Mesenchymal stem cell (in vitro differentiated cells and primary cell): ENCODE data around the gene GLDC.

Experiments used
- DNase-seq: peaks from one replicate; pipeline ENCODE4 v3.0.0-alpha.2; 2013
- H2AFZ ChIP-seq: one replicate; pipeline ENCODE4 v1.6.1; 2013; ENCODE audit warnings: low read depth, mild to moderate bottlenecking, control low read depth, inconsistent platforms, low read length, moderate library complexity
- H2AK5ac ChIP-seq: 2 replicates; pipeline ENCODE4 v1.6.1; 2013; ENCODE audit warnings: low read length, moderate library complexity, mild to moderate bottlenecking, inconsistent platforms; ENCODE audit not compliant: severe bottlenecking
- H2BK120ac ChIP-seq: one replicate; pipeline ENCODE4 v1.6.1; 2013; ENCODE audit warnings: low read depth, mild to moderate bottlenecking, inconsistent platforms, low read length, moderate library complexity
- H2BK12ac ChIP-seq, 2 experiments: one replicate each; pipeline ENCODE4 v1.6.1; 2013; ENCODE audit warnings: inconsistent platforms in 2 of 2, low read length in 2 of 2, mild to moderate bottlenecking in 2 of 2, moderate library complexity in 2 of 2, control low read depth in 1 of 2
- H2BK15ac ChIP-seq: one replicate; pipeline ENCODE4 v1.6.1; 2013; ENCODE audit warnings: mild to moderate bottlenecking, low read depth, inconsistent platforms; ENCODE audit not compliant: poor library complexity, severe bottlenecking
- H2BK5ac ChIP-seq: 2 replicates; pipeline ENCODE4 v1.6.1; 2013; ENCODE audit warnings: low read depth, mild to moderate bottlenecking, low read length, control low read depth, inconsistent platforms; ENCODE audit not compliant: poor library complexity, severe bottlenecking
- H3K14ac ChIP-seq, 2 experiments: one replicate each; pipeline ENCODE4 v1.6.1; 2013; ENCODE audit warnings: inconsistent platforms in 2 of 2, low read length in 2 of 2, control low read depth in 1 of 2, mild to moderate bottlenecking in 1 of 2, moderate library complexity in 1 of 2
- H3K18ac ChIP-seq, 2 experiments: one replicate each; pipeline ENCODE4 v1.6.1; 2013; ENCODE audit warnings: inconsistent platforms in 2 of 2, low read length in 2 of 2, control low read depth in 1 of 2, low read depth in 1 of 2, mild to moderate bottlenecking in 1 of 2
- H3K23ac ChIP-seq, 2 experiments: one replicate each; pipeline ENCODE4 v1.6.1; 2013; ENCODE audit warnings: inconsistent platforms in 2 of 2, low read length in 2 of 2, mild to moderate bottlenecking in 2 of 2, moderate library complexity in 2 of 2, control low read depth in 1 of 2
- H3K27ac ChIP-seq: 2 replicates; pipeline ENCODE4 v1.5.1; 2013; ENCODE audit warnings: mild to moderate bottlenecking, moderate library complexity, low read length, control low read depth, inconsistent platforms; ENCODE audit not compliant: poor library complexity, severe bottlenecking
- H3K27me3 ChIP-seq, 2 experiments: 2 replicates each; pipeline versions ENCODE4 v1.6.1 to v1.7.0; 2013; ENCODE audit warnings: low read length in 2 of 2, mild to moderate bottlenecking in 2 of 2, moderate library complexity in 2 of 2, control low read depth in 1 of 2, inconsistent platforms in 1 of 2; ENCODE audit not compliant: control insufficient read depth in 1 of 2, insufficient read depth in 1 of 2
- H3K36me3 ChIP-seq, 2 experiments: 2 replicates each; pipeline versions ENCODE4 v1.6.1 to v1.7.0; 2013; ENCODE audit warnings: low read length in 2 of 2, control low read depth in 1 of 2, inconsistent platforms in 1 of 2, low read depth in 1 of 2, mild to moderate bottlenecking in 1 of 2; ENCODE audit not compliant: insufficient read depth in 2 of 2, control insufficient read depth in 1 of 2
- H3K4ac ChIP-seq, 2 experiments: one replicate each; pipeline ENCODE4 v1.6.1; 2013; ENCODE audit warnings: inconsistent platforms in 2 of 2, low read length in 2 of 2, mild to moderate bottlenecking in 2 of 2, moderate library complexity in 2 of 2, control low read depth in 1 of 2, low read depth in 1 of 2
- H3K4me1 ChIP-seq: 2 replicates; pipeline ENCODE4 v1.6.1; 2013; ENCODE audit warnings: low read depth, low read length, control low read depth; ENCODE audit not compliant: control insufficient read depth, insufficient read depth
- H3K4me2 ChIP-seq: 2 replicates; pipeline ENCODE4 v1.6.1; 2013; ENCODE audit warnings: low read length, mild to moderate bottlenecking, inconsistent platforms; ENCODE audit not compliant: poor library complexity, severe bottlenecking
- H3K4me3 ChIP-seq, 2 experiments: 2 replicates each; pipeline versions ENCODE4 v1.5.1 to v1.7.0; 2013; ENCODE audit warnings: low read length in 2 of 2, mild to moderate bottlenecking in 2 of 2, control low read depth in 1 of 2, low read depth in 1 of 2; ENCODE audit not compliant: insufficient read depth in 1 of 2
- H3K79me1 ChIP-seq: replicated peaks from 2 replicates; pipeline ENCODE4 v1.6.1; 2013; ENCODE audit warnings: mild to moderate bottlenecking, control low read depth, low read length, inconsistent platforms; ENCODE audit not compliant: poor library complexity, severe bottlenecking
- H3K9ac ChIP-seq: 2 replicates; pipeline ENCODE4 v1.7.0; 2013; ENCODE audit warnings: mild to moderate bottlenecking, low read length, moderate library complexity
- H3K9me3 ChIP-seq: 2 replicates; pipeline ENCODE4 v1.7.0; 2013; ENCODE audit warnings: mild to moderate bottlenecking, low read length; ENCODE audit not compliant: control insufficient read depth
- H4K8ac ChIP-seq: one replicate; pipeline ENCODE4 v1.6.1; 2013; ENCODE audit warnings: inconsistent platforms, mild to moderate bottlenecking, low read length, moderate library complexity
- H4K91ac ChIP-seq: one replicate; pipeline ENCODE4 v1.6.1; 2013; ENCODE audit warnings: mild to moderate bottlenecking, low read length, inconsistent platforms
- WGBS: methylation state at CpG from one replicate; pipeline ENCODE4 v1.1.7; 2013; ENCODE audit warnings: mixed read lengths; 5-methylcytosine and 5-hydroxymethylcytosine counted together

GLDC gene

DNA sequence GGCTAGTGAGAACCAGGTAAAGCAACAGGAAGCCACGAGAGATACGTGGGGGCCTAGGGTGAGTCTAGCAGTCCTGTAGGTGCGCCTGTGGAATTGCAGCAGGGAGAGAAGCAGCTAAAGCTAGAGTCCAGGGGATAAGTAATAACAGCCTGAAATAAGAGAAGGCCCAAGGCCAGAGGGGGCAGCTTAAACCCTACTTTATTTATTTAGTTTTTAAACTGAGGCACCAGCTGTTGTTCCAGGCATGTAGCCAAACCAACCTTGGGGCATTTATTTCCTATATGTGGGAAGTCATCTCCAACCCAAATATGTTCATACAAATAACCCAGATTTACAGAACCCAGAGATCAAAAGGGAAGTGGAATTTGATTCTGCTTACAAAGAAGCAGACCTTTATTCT lies 93.5 kb downstream of the GLDC start:
- no peak overlapping the region for H2AK5ac ChIP-seq
- no peak overlapping the region for H3K14ac ChIP-seq
- H2BK5ac ChIP-seq = no peak overlapping the region
- H4K8ac ChIP-seq = peak overlapping the region; percentile 84
- no peak overlapping the region for H3K4me3 ChIP-seq
- H3K36me3 ChIP-seq = no peaks in the 10 kb centered on the region
- H2BK120ac ChIP-seq = no peak overlapping the region
- no peaks in the 10 kb centered on the region for H3K9me3 ChIP-seq
- H3K4ac ChIP-seq = no peak overlapping the region
- 46% methylated on average over 3 of the region's 3 CpGs for WGBS
- DNase-seq = peak; percentile 59
- no peak overlapping the region for H3K4me2 ChIP-seq
- H3K79me1 ChIP-seq = no peaks in the 10 kb centered on the region
- H3K4me1 ChIP-seq = peaks cover 11% of the 10 kb centered on the region
- no peak overlapping the region for H2BK15ac ChIP-seq
- no peak overlapping the region for H4K91ac ChIP-seq
- peak overlapping the region; percentile 41 for H3K27ac ChIP-seq
- peak overlapping the region; percentile 78 to 80 for H2BK12ac ChIP-seq
- no peak overlapping the region for H3K9ac ChIP-seq
- no peak overlapping the region for H2AFZ ChIP-seq
- no peak overlapping the region for H3K23ac ChIP-seq
- H3K27me3 ChIP-seq = no peaks in the 10 kb centered on the region
- peak overlapping the region; percentile 16 to 60 for H3K18ac ChIP-seq

DNA sequence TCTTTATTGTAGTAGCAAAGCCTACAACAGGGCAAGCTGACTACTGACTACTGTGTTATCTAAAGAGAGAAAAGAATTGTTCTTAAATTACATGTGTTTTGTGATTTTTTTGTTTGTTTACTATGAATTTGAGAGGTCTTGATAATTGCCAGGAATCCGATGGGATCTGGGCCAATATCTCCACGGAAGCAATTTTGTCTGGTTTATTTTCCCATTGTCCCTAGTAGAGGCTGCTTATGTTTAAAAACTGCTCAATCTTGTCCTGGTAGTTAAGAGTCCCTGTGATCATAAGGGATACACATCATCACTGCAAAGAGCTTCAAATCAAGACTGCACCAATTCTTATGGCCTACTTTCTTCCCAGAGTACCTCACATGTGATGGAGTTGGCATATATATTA lies 94.4 kb downstream of the GLDC start:
- H3K4me2 ChIP-seq = no peak overlapping the region
- 60% methylated on average over 2 of the region's 2 CpGs for WGBS
- H3K27me3 ChIP-seq = no peaks in the 10 kb centered on the region
- no peak overlapping the region for H2BK12ac ChIP-seq
- no peak overlapping the region for H2AK5ac ChIP-seq
- no peak overlapping the region for H3K18ac ChIP-seq
- H4K91ac ChIP-seq = no peak overlapping the region
- H3K14ac ChIP-seq = no peak overlapping the region
- no peak overlapping the region for H3K4me3 ChIP-seq
- H2AFZ ChIP-seq = no peak overlapping the region
- H3K79me1 ChIP-seq = no peaks in the 10 kb centered on the region
- no peak overlapping the region for H2BK5ac ChIP-seq
- H3K36me3 ChIP-seq = no peaks in the 10 kb centered on the region
- H4K8ac ChIP-seq = no peak overlapping the region
- H3K27ac ChIP-seq = no peak overlapping the region
- no peak overlapping the region for H3K9ac ChIP-seq
- H3K23ac ChIP-seq = no peak overlapping the region
- no peak overlapping the region for H2BK15ac ChIP-seq
- no peaks in the 10 kb centered on the region for H3K9me3 ChIP-seq
- peaks cover 11% of the 10 kb centered on the region for H3K4me1 ChIP-seq
- H2BK120ac ChIP-seq = no peak overlapping the region
- no peak overlapping the region for H3K4ac ChIP-seq
- DNase-seq = peak; percentile 38

DNA sequence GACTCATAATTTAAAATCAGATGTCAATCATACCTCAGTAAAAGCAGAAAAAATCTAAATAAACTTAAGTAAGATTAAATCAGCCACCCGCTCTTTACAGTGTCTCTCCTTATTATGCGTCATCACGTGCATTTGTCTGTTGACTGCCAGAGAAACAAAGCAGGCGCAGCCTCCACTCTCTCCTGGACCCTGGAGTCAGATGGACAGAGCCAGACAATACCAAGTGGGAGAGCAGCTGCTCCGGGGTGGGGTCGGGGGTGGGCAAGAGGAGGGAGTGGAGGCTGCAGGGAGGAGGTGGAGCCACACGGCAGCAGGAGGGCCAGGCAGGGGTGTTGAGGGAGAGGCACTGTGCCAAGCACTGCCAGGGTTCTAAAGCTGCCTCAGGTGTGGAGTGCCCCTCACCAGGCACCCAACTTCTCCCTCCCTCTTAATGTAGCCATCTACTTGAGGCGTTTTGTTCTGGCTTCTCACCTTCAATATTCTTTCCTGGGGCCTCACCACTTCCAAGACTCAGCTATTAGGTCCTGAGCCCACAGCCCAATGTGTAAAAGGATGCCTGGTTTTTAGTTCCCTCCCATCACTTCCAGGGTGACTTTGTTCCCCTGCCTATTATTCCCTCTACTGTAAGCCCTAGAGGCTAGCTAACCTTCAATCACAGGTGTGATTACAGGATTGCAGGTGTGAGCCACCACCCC lies 96.3 kb downstream of the GLDC start:
- Histone ChIP-seq H3K9ac (no peak overlapping the region), H2BK12ac (no peak overlapping the region)

DNA sequence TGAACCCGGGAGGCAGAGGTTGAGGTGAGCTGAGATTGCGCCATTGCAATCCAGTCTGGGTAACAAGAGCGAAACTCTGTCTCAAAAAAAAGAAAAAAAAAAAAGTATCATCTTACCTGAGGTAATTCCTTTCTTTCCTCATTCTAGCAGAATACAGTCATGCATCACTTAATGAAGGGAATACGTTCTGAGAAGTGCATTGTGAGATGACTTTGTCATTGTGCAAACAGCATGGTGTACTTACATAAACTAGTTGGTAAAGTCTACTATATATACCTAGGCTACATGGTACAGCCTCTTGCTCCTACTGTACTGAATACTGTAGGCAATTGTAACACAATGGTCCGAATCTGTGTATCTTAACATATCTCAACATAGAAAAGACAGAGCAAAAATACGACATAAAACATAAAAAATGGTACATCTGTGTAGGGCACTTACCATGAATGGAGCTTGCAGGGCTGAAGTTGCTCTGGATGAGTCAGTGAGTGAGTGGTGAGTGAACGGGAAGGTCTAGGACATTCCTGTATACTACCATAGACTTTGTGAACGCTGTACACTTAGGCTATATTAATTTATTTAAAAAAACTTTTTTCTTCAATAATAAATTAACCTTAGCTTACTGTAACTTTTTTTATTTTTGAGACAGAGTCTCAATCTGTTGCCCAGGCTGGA lies 100.4 kb downstream of the GLDC start:
- Histone ChIP-seq H3K4me1 (peaks cover 3% of the 10 kb centered on the region), H3K18ac (no peak overlapping the region), H2BK120ac (no peak overlapping the region), H3K9me3 (no peaks in the 10 kb centered on the region), H2BK15ac (no peak overlapping the region), H3K4me2 (no peak overlapping the region), H4K91ac (no peak overlapping the region), H2AK5ac (no peak overlapping the region), H3K36me3 (no peaks in the 10 kb centered on the region), H2BK12ac (no peak overlapping the region), H3K14ac (no peak overlapping the region), H3K79me1 (no peaks in the 10 kb centered on the region), H4K8ac (no peak overlapping the region), H3K4ac (no peak overlapping the region), H3K27ac (no peak overlapping the region), H3K4me3 (no peak overlapping the region), H3K27me3 (no peaks in the 10 kb centered on the region), H2BK5ac (no peak overlapping the region), H3K23ac (no peak overlapping the region), H2AFZ (no peak overlapping the region), H3K9ac (no peak overlapping the region)
- DNase-seq = no peak
- WGBS = 96% methylated on average over 4 of the region's 8 CpGs

More for the DNA sequence above, 96.3 kb downstream of the GLDC start:
- Histone ChIP-seq H2BK5ac (no peak overlapping the region), H3K4me3 (no peak overlapping the region), H3K18ac (no peak overlapping the region), H4K91ac (no peak overlapping the region), H2BK120ac (peak overlapping the region; percentile 11), H3K23ac (no peak overlapping the region), H4K8ac (peak overlapping the region; percentile 27), H2AK5ac (no peak overlapping the region), H3K4me1 (peaks cover 11% of the 10 kb centered on the region), H3K36me3 (no peaks in the 10 kb centered on the region), H2AFZ (no peak overlapping the region), H3K27ac (no peak overlapping the region), H3K9me3 (no peaks in the 10 kb centered on the region), H2BK15ac (no peak overlapping the region), H3K14ac (peak overlapping the region in 1 of 2 experiments; percentile 18), H3K4ac (no peak overlapping the region), H3K79me1 (no peaks in the 10 kb centered on the region), H3K27me3 (no peaks in the 10 kb centered on the region), H3K4me2 (no peak overlapping the region)
- 83% methylated on average over 8 of the region's 8 CpGs for WGBS
- DNase-seq = no peak
